GM19043 (cell line): ENCODE results near the gene KIAA1328.

Experiments
- ATAC-seq: cut with Tn5 transposase; IDR thresholded peaks from one replicate; pipeline ENCODE4 v1.9.1; 2021; ENCODE audit warnings: low read depth; ENCODE audit not compliant: unreplicated experiment

Gene KIAA1328

DNA sequence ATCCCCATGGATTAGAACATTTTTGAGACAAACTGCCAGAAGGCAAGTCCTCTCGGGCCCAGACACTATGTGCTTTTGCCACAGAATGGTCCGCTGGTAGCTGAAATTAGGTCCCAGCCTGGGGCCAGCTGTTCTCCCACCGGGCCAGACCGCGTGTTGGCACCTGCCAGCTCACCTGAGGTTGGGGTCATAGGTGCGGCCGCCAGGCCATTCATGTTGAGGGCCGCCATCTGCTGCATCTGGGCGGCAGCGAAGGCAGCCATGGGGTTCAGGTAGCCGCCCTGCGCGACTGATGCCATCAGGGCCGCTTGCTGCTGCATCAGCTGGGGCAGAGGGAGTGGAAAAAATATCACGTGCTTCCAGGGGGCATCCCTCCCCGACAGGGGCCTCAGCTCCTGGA lies 443.9 kb downstream of the KIAA1328 start:
- ATAC-seq, result no peak

DNA sequence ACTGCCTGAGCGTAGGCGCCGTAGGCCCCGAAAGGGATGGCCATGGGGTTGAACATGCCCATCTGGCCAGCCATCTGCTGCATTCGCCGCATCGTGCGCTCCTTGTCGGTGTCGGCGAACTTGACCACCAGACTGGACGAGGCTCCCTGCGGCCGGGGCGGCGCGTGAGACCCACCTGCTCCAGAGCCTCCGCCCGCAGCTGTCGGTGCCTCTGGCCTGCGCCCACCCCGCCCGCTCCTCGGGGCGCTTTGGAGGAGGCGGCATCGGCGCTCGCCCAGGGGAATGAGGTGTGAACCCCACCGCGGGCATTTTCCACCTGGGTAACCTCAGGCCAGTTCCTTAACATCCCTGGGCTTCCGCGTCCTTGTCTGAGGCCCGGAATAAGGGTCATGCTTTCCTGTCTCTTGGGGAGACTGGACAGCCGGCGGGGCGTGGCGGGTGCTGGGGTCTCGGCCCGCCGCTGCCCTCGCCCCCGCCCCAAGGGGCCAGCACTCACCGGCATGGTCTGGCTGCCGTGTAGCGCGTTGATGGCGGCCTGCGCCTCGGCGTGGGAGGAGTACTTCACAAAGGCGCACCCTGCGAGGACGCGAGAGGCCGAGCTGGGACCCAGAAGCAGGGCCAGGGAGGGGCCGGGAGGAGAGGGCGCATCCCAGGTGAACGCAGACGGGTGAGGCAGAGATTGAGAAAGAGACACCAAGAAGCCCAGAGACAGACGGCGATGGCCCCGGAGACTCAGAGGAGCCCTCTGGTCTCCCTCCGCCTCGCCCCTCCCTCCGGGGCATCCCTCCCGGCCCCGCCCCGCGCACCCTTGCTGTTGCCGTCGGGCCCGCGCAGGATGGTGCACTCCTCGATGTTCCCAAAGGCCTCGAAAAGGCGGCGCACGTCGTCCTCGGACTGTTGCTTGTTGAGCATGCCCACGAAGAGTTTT lies 445.6 kb downstream of the KIAA1328 start:
- no peak for ATAC-seq

DNA sequence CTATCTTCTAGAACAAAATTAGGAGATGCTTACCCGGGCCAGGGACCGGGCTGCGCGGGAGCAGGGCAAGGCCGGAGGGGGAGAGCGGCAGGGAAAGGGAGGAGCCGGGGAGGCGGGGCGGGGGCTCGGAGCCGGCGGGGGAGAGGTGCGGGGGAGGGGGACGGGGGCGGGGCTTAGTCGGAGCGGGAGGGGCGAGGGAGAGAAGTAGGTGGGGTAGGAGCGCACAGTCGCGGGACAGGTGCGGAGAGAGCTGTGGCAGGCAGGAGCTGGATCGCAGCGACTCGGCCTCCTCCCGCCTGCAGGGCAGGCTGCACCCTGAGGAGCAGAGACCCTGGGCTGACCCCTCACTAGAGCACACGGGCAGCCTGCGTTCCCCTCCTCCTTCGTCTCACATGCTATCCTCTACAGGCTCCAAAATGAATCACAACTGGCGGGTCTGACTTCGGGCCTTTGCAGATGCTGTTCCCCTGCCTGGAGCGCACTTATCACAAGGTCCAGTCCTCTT lies 446.4 kb downstream of the KIAA1328 start:
- no peak for ATAC-seq

DNA sequence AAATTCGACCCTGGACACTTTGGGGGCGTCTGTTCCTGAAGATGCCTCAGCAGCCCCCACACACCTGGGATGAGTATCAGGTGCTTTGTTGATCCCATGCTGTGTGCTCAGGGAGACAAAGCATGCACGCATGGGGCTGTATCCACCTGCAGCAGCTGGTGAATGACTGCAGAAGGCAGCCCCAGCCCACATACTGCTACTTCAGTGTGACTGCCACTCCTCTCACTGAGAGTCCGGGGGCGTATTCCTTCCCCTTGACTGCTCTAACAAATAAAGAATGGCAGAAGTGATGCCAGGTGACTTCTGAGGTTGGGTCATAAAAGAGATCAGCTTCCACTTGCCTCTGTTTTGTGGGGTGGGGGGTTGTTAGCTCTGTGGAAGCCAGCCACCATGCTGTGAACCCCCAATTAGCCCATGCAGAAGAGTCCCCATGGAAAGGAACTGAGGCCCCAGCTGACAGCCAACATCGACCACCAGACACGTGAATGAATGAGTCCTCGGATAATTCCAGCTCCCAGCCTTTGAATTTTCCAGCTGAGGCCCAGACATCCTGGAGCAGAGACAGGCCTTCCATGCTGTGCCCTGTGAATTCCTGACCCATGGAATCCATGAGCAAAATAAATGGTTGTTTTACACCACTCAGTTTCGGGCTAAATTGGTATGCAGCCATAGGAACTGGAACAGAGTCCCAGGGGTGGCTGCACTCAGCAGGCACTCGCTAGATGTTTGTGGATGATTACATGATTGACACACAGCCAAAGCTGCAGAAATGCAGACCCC lies 447.4 kb downstream of the KIAA1328 start:
- no peak for ATAC-seq

DNA sequence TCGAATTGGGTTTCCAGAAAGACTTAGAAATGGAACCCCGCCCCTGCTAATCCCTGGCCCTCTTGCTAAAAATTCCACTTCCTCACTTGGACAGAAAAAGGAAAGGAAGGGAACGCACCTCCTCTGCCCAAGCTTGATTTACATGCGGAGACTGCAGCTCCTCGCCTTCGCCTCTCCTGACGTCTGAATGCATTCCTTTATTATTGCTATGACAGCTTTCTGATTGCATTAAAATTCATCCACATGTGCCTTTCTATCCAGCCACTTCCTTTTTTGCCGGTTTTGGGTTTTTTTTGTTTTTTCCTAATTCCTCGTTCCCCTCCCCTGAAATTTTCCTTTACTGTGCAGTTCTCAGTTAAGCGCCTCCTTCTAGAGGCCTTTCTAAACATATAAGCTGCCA lies 448.9 kb downstream of the KIAA1328 start:
- no peak for ATAC-seq
